ENCODE measurements around the gene COMMD2.

- no peak for TF ChIP-seq CTCF (IDR thresholded peaks at IDR 0.05)
- TF ChIP-seq POLR2A (IDR thresholded peaks at IDR 0.05), result no peak
Observed at GRCh38 chr3:149736953-149737205, 15.4 kb downstream of the COMMD2 start.

Data from lower leg skin (tissue), 3 donors.